Muscle of back (tissue), 11 donors: ENCODE results near the gene UNC5B. TPM values are rescaled to one million over a fixed set of nuclear protein-coding genes. Genes with fewer than 3 reads are reported as not detected.

ENCODE experiments used
- DNase-seq, 3 donors: peaks; one replicate each; pipeline versions ENCODE4 v3.0.0 to v3.0.0-alpha.2; 2013
- polyA plus RNA-seq, 10 donors: library from polyadenylated mRNA; unstranded; fragments of 120-200 nt; gene quantifications; one replicate each; pipeline ENCODE4 v1.2.1, GENCODE V29; 2013; ENCODE audit not compliant: insufficient read length in 10 of 10

The UNC5B gene
- polyA plus RNA-seq, 10 donors, result 8.1 to 17.1 (median 10.4) TPM

GRCh38 chr10:71281646-71282322, 69.4 kb downstream of the UNC5B start:
- DNase-seq, result no peak

DNA sequence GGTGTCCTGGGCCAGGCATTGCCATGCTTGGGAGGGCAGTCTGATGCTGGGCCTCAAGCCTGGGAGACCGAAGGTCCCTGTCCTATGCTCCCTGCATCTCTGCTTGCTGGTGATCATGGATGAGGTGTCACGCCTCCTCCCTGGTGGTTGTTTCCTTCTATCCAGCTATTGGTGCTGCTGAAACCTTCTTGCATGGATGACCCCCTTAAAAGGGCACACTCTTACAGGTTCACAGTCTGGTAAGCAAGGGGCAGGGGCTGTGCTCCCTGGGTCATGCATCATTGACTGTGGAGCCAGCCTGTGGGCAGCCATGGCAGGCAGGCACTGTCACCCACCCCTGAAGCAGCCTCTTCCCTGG, 69.9 kb downstream of the UNC5B start:
- DNase-seq, result no peak

DNA sequence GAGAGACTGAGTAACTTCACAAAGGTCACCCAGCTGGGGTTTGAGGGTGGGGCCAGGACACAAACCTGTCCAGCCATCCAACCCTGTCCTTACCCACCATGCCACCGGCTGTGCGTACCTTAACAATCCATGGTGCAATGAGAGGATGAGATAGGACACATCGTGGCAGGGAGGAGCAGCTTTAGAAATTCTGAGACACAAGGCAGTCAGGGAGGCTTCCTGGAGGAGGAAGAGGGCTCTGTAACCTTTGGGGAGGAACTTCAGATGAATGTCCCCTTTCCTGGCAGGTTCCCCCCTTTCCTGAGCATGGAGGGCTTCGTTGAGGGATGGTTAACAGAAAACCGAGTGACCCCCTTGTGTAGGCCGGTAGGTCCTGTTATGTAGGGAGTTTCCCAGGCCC, 71.0 kb downstream of the UNC5B start:
- no peak for DNase-seq

DNA sequence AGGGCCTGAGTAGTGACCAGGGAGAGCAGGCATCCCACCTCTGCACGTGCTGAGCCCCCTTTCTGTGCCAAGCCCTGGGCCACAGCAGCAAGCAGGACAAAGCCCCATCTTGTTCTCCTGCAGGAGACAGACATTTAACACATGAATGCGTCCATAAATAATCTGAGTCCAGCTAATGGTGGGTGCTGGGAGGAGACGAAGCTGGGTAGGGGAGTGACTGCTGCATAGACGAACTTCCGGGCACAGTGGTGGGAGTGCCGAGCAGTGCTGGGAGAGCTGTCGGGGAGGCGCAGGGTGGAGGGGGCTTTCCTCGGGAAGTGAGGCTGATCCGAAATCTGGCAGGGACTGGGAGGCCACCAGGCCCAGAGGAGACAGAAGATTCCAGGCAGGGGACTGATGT, 71.5 kb downstream of the UNC5B start:
- DNase-seq, result no peak

DNA sequence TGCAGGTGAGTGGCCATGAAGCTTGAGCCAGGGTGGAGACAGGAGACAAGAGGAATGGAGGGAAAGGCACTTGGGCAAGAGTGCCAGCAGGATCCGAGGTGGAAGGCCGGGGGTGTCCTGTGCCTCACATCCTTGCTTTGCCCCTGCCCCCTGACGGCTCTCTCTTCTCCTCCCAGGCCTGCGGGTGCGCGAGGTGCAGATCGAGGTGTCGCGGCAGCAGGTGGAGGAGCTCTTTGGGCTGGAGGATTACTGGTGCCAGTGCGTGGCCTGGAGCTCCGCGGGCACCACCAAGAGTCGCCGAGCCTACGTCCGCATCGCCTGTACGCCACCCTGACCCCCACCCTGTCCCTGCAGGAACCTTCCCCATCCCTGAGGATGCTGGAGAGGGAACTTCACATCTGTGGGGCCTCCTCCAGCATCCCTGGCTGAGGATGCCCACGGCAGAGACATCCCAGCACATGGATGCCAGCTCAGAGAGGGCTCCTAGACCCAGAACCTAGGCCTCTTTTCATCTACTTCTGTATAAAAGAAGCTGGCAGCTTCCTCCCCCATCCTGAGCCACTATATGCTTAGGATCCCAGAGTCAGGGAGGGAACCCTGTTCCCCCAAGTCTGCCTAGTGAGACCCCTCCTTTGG, 72.3 kb downstream of the UNC5B start:
- no peak for DNase-seq

- DNase-seq, result peak in 2 of 3 donors; percentile 58 to 72
Measured at GRCh38 chr10:71285180-71285545, 72.8 kb downstream of the UNC5B start.

- DNase-seq, result no peak
Measured at GRCh38 chr10:71285986-71286385, 73.6 kb downstream of the UNC5B start.

DNA sequence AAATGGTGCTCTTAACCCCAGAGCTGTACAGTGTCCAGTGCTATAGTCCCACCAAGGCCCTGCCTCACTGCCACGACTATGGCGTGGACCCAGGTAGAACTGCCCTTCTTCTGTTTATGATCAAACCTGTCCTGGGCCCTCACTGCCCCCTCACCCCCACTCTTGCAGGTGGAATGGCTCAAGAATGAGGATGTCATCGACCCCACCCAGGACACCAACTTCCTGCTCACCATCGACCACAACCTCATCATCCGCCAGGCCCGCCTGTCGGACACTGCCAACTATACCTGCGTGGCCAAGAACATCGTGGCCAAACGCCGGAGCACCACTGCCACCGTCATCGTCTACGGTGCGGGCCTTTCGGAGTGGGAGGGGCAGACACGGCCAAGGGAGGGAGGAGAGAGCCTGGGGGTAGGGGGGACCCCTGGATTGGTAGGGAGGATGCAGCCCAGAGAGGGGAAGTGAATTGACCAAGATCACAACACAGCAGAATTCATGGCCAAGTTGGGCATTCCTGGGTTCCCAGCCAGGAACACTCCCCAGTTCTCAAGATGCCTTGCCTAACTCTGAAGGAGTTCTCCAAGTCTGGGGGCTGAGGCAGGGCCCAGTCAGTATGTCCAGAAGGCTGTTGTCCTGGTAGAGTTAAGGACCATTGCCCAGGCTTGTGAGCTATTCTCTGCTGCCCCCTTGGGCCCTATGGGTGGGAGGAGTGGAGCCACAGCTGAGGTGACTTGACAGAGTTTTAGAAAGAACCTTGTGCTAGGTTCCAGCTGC, 74.3 kb downstream of the UNC5B start:
- no peak for DNase-seq

GRCh38 chr10:71287456-71287855, 75.1 kb downstream of the UNC5B start:
- no peak for DNase-seq

- DNase-seq, result no peak
Measured at GRCh38 chr10:71288461-71288860, 76.1 kb downstream of the UNC5B start.

GRCh38 chr10:71289421-71290130, 77.2 kb downstream of the UNC5B start:
- DNase-seq, result no peak

DNA sequence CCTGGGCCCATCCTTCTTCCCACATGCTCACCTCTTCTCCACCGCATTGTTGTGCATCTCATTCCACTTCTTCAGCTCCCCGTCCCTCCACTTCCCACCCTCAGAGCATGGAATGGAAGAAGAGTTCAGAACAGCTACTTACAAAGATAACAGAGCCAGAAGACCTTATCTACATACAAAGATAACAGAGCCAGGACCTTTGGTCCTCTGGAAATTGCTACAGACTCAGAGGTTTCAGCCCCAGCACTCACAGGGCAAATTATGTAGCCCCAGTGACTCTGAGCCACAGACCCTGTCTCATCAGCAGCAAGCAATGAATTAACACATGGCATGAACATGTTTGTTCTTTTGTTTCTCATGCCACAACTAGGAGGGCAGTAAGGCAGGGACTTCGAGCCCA, 78.0 kb downstream of the UNC5B start:
- DNase-seq, result no peak

DNA sequence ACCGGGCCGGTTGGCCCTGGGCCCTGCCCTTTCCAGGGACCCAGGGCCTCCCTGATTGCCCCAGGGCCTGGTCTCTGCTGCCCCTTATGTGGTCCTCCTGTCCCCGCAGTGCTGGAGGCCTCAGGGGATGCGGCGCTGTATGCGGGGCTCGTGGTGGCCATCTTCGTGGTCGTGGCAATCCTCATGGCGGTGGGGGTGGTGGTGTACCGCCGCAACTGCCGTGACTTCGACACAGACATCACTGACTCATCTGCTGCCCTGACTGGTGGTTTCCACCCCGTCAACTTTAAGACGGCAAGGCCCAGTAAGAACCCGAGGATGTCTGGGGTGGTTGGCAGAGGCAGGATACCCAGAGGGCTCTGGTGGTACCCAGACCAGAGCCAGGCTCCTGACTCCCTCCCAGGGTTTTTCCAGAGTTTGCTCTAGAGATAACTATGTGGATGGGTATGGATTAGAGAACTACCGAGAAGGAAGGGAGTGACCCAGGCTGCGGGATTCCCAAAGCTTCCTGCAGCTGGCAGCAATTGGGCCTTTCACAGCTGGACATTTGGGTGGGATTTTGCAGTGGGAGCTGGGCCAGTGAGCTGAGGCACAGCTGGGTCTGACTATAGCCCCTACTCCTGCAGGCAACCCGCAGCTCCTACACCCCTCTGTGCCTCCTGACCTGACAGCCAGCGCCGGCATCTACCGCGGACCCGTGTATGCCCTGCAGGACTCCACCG, 78.6 kb downstream of the UNC5B start:
- peak in 1 of 3 donors; percentile 46 for DNase-seq

DNA sequence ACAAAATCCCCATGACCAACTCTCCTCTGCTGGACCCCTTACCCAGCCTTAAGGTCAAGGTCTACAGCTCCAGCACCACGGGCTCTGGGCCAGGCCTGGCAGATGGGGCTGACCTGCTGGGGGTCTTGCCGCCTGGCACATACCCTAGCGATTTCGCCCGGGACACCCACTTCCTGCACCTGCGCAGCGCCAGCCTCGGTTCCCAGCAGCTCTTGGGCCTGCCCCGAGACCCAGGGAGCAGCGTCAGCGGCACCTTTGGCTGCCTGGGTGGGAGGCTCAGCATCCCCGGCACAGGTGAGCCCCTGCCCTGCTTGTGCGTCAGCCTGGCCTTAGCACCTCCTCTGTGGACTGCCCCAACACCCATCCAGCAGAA, 79.1 kb downstream of the UNC5B start:
- no peak for DNase-seq

DNA sequence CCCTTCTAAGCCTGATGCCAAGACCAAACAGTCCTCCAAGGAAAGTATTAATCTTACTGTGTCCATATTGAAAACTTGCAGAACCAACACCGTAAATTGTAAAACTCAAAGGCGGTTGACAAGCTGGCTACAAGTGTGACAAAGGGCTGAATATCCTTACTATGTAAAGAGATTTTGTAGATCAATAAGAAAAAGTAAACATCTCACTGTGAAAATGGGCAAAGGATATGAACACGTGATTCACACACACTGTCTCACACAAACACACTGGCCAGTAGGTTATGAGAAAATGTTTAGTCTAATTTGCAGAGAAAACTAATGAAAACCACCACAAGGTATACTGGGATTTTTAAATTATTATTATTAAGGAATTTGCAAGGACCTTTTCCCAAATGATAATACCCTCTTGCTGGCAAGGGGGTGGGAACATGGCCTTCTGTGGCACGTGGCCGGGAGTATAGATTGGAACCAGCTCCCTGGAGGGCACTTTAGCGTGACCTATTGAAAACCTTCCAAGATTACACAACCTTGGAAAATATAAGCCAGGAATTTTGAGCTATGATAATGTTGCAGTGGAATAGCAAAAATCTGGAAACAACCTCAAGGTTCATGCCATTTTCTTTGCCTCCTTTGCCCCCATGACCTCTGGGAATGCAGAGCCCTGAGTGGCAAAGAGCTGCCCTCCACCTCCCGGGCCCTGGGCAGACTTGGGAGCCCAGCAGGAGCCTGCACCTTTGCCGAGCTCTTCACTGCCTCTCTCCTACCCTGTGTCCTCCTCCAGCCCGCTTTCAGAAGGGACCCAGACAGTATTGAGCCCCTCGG, 80.5 kb downstream of the UNC5B start:
- no peak for DNase-seq

- no peak for DNase-seq
Measured at GRCh38 chr10:71293446-71294084, 81.2 kb downstream of the UNC5B start.

- no peak for DNase-seq
Measured at GRCh38 chr10:71294091-71294561, 81.8 kb downstream of the UNC5B start.

GRCh38 chr10:71294856-71295255, 82.5 kb downstream of the UNC5B start:
- DNase-seq, result no peak

- DNase-seq, result no peak
Measured at GRCh38 chr10:71295641-71296040, 83.3 kb downstream of the UNC5B start.

DNA sequence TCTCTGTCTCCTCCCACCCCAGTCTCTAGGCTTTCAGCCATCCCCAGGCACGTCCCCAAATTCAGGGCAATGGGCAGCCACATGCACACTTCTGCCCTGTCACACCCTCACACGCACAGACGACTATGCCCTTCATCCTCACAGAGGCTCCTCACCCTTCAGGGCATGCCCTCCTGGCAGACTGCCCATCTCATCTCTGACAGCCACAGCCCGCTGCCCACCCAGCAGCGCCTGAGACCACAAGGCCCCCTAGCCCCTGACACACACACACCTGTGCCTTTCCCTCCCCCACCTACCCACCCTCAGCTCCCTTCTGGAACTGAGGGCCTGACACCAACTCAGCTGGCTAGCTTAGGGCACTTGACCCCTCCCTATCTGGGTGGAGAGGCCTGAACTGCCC, 83.7 kb downstream of the UNC5B start:
- no peak for DNase-seq
